Cardiac fibroblast (primary cell): ENCODE measurements around the gene RAET1L.
A peak's percentile ranks its signal among the peaks of the same experiment; 100 is the strongest.
"Not testable (repeated sequence)": the region's sequence is repeated elsewhere in the genome, so short reads cannot be mapped to it uniquely, and the experiment has no call there.

Experiments
- DNase-seq, 2 donors: peaks; one replicate each; pipeline versions ENCODE4 v3.0.0 to v3.0.0-alpha.2; 2010; ENCODE audit warnings: low read depth in 2 of 2
- H3K4me3 ChIP-seq, 2 donors: replicated peaks in 1 of 2; 1 replicate in 1 of 2; 2 replicates in 1 of 2; pipeline ENCODE4 v1.5.1; 2011; ENCODE audit warnings: low read depth in 2 of 2, low read length in 2 of 2, mild to moderate bottlenecking in 2 of 2, moderate library complexity in 1 of 2
- TF ChIP-seq, protein P1 (sequence below): IDR thresholded peaks from one replicate; pipeline ENCODE4 v1.5.1; 2011; ENCODE audit warnings: low read depth, mild to moderate bottlenecking, low read length, inconsistent platforms

The RAET1L gene

DNA sequence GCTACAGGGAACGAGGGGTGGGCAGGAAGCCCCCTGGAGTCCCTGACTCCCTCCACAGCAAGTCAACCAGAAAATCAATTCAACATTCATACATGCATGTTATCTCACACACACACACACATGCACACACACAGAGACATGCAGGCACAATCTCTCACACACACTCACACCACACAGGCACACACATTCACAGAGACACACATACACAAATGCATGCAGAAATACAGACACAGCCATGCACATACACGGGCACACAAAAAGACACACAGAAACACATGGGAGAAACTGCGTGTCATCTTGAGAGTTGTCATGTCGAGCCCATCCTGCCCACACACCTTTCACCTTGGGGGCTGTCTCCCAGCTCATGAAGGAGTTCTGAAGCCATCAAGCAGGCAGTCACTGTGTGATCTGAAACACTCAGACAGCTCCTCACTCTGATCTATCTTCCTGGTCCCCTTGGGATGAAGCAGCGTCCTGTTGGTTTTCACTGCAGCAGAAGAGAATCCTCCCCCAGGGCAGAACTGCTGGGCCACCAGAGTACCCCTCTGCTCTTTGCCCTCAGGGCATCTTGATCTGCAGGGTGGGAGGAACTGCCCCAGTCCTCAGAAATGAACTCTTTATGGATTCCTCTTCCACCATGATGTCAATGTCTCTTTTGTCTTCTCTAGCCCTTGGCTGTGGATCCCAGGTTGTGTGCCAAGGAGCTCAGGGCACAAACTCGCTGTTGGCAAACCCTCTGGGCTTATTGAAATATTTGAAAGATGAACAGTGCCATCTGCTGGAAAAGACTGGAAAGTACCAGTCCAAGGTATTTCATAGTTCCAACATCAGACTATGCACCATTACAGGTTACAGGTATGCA is 8.8 kb downstream of the RAET1L start:
- H3K4me3 ChIP-seq, result no peak overlapping the region
- TF ChIP-seq, protein P1, sequence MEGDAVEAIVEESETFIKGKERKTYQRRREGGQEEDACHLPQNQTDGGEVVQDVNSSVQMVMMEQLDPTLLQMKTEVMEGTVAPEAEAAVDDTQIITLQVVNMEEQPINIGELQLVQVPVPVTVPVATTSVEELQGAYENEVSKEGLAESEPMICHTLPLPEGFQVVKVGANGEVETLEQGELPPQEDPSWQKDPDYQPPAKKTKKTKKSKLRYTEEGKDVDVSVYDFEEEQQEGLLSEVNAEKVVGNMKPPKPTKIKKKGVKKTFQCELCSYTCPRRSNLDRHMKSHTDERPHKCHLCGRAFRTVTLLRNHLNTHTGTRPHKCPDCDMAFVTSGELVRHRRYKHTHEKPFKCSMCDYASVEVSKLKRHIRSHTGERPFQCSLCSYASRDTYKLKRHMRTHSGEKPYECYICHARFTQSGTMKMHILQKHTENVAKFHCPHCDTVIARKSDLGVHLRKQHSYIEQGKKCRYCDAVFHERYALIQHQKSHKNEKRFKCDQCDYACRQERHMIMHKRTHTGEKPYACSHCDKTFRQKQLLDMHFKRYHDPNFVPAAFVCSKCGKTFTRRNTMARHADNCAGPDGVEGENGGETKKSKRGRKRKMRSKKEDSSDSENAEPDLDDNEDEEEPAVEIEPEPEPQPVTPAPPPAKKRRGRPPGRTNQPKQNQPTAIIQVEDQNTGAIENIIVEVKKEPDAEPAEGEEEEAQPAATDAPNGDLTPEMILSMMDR, result peak; percentile 51
- DNase-seq, result peak; percentile 76 to 80

- H3K4me3 ChIP-seq, DNase-seq: not testable (repeated sequence)
These were observed 9.9 kb downstream of the RAET1L start for GRCh38 chr6:150015281-150016001.

DNA sequence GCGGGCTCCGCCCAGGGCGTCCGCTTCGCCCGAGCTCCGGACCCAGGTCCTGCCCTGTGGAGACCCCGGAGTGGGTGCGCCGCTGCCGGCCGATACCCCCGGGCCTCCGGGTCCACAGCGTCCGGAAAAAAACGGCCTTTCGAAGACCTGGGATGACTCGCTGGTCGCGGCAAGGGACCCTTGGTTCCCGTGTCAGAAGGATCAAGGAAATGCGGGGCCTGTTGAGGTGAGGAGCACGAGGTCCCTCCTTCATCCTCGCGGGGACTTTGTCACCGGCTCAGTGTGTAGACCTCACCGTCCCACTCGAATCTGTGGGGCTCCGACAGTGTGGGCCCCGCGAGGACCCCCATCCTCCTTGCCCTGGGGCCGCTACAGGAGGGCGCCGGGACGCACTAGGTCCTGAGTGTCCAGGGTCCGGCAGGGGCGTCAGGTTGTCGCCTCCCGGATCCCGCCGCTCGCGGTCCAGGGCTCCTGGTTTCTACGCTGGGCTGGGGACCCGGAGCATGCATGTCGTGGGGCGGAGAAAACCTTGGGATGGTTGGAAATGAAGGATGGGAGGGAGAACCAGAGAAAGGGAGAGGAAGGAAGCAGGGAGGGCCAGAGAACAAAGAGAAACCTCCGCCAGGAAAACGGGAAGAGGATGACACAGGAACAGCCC is 10.6 kb downstream of the RAET1L start:
- not testable (repeated sequence) for DNase-seq, H3K4me3 ChIP-seq

DNA sequence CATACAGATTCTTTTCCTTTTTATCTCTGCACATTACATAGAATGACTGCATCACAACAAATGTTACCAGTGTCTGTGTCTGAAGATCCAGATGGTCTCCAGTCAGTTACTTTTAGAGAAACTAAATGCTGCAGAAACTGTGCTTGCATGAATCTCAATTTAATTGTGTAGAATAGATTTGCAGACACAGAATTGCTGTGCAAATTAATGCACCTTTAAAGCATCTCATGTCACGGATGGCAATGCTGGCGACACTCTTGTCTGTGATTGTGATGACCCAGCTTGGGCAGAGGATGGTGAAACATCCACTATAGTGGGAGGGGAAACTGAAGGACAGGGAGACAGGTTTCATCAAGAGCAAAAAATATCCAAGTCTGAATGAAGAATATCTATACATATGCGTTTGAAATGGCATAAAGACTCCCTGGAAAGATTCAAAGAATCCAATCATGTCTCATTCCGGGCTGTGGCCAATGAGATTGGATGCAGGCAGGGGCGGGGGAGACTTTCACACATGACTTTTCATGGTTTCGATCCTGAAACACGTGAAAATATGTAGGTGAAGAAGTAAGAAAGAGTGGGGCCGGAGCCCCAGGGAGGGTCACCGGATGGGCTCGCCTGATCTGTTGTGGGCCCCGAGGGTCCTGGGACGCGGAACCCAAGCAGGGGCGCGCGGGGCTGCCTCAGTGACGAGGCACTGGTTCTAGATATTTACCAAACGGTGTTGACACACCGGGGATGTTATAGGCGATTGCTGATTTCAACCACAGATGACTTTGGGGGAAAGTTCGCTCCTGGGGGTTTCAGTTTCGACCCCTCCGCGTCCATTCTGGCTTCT is 11.3 kb downstream of the RAET1L start:
- not testable (repeated sequence) for DNase-seq, H3K4me3 ChIP-seq

DNA sequence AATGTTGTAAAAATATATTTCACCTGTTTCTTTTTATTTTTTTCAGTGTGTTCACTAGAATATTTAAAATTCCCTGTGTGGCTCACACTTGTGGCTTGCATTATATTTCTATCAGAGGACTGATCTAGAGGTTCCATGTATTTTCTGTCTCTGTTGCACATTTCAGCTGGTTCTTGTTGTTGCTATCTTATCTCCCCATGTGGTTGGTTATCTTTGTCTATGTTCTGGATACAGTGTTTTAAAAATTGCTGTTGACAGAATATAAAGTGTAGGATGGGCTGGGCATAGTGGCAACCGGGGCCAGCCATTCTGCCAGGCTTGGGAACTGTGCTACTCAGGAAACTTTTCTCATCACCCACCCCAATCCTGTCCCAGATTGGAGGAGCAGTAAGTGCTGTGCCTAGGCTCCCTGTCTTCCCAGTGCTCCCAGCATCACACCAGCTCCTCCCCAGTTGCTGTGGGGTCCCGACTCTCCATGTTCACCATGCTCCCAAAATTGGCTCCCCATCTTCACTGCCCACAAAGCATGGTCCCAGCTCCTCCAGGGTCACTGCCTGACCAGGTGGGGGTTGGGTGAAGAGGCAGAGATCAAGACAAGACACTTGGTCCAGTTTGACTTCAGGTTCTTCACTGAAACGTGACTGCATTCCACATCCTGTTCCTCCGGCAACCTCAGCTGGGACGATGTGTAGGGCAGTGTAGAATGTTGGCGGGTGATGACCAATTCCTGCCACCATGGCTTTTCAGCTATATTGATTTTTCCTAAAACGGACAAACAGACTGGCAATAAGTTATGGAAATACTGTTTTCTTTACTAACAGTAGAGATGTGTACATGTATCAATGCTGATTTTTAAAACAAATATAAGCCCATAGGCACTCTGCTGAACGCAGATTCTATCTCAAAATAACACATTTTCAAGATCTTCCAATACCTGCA is 12.2 kb downstream of the RAET1L start:
- not testable (repeated sequence) for DNase-seq, H3K4me3 ChIP-seq

GRCh38 chr6:150008588-150008987 is 16.7 kb downstream of the RAET1L start:
- no peak overlapping the region for H3K4me3 ChIP-seq
- TF ChIP-seq, protein P1, result no peak
- no peak for DNase-seq

GRCh38 chr6:150006961-150007464 is 18.3 kb downstream of the RAET1L start:
- peak; percentile 22 to 23 for DNase-seq
- TF ChIP-seq, protein P1, result peak; percentile 54
- no peak overlapping the region for H3K4me3 ChIP-seq
